Bronchus fibroblast of lung (primary cell): ENCODE results near the gene SLC24A4. TPM values are rescaled to one million over a fixed set of nuclear protein-coding genes. Genes with fewer than 3 reads are reported as not detected.

Experiments
- total RNA-seq: library from RNA; depleted of rRNA; stranded (reverse); fragments of >200 nt; gene quantifications from 2 replicates; pipeline ENCODE4 v1.2.3, GENCODE V29; 2015

The SLC24A4 gene
- total RNA-seq, result not detected in 2 replicates

GRCh38 chr14:92323011-92323915, at the start of gene SLC24A4:
Gene SLC24A4, plus strand, starts transcription at chr14:92323165. Its CDS starts 666 bp downstream, at chr14:92323831.

GRCh38 chr14:92513204-92513965, 190.4 kb downstream of the SLC24A4 start, which contains the start of gene RIN3:
Gene RIN3, plus strand, starts transcription at chr14:92513781. Its CDS starts 152 bp downstream, at chr14:92513933.

Other genes with a start within 250 kb of the SLC24A4 start
- gene ATXN3, start 216.6 kb upstream of the SLC24A4 start, total RNA-seq, result 4.6 and 17.0 TPM in 2 replicates
- 158 and 241 TPM in 2 replicates for gene NDUFB1, start 201.5 kb upstream of the SLC24A4 start, total RNA-seq
- gene CPSF2, start 201.2 kb upstream of the SLC24A4 start, total RNA-seq, result 31.7 and 44.7 TPM in 2 replicates
- gene RIN3, start 190.6 kb downstream of the SLC24A4 start, total RNA-seq, result 6.2 and 7.3 TPM in 2 replicates